ENCODE measurements around the gene MSRB1.

MSRB1 gene, protein sequence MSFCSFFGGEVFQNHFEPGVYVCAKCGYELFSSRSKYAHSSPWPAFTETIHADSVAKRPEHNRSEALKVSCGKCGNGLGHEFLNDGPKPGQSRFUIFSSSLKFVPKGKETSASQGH

GRCh38 chr16:1942810-1943726, at the start of gene MSRB1:
Gene MSRB1 (minus strand): TSS chr16:1943199. CDS start chr16:1943156, 43 bp downstream.
- peak; percentile 94 for DNase-seq

GRCh38 chr16:1991948-1992703, 49.1 kb upstream of the MSRB1 start:
- no peak for DNase-seq

- no peak for DNase-seq
Measured at GRCh38 chr16:1991588-1991947, 48.6 kb upstream of the MSRB1 start.

DNA sequence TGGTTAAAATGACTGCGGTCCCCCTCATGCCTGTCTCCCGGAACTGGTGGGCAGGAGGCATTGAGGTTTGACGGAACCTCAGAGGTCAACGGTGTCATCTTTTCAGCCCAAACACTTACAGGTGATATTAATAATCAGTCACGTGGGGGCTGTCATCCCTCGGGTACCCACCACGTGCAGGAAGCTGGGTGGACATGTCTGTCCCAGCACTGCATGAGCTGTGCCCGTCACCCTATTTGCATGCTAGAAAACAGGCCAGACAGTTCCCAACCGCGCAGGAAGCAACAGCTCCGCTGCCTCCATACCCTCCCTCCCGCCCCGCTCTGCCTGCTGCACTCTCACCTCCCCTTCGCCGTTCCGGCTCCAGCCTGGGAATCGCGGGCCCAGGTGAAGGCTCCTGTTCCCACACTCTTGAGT, 48.1 kb upstream of the MSRB1 start:
- no peak for DNase-seq

GRCh38 chr16:1990351-1991134, 47.5 kb upstream of the MSRB1 start:
- no peak for DNase-seq

DNA sequence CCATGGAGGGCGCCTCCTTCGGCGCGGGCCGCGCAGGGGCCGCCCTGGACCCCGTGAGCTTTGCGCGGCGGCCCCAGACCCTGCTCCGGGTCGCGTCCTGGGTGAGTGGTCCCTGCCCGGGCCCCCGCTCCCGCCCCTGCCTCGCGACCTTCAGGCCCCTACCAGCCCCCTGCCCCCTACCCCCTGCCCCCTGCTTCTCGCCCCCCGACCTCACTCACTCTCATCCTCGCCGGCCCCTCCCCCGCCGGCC, 47.0 kb upstream of the MSRB1 start:
- DNase-seq, result no peak

DNA sequence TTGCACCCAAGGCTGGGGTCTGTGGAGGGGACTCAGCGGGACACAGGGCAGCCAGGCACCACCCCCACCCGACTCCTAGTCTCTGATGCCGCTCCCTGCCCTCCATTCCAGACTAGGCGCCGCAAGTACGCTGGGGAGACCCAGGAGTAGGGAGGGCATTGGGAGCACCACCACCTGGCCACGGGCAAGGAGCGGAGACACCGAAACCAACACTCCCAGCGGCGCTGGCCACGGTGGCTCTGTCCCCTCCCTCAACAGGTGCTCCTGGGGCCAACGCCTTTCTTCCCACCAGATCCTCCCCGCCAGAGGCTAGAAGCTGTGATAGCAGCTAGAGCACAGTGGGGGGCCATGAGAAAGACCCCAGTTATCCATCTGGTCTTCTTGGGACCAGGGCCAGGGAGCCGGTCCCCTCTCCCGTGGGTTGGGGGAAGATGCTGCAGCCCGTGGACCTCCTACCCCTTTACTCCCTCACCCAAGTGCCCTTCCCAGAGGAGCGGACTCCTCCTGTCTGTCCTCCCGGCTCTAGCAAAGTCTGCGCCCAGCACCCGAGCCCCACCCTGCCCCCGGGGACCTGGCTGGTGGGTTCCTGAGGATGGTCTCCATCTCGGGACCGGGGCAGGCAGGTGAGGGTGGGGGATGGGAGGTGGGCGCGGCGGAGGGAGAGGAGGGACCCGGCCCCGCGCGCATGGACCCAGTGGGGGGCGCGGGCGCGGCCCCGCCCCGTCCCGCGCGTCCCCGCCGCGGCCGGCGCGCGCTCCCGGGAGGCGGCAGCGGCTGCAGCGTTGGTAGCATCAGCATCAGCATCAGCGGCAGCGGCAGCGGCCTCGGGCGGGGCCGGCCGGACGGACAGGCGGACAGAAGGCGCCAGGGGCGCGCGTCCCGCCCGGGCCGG, 46.5 kb upstream of the MSRB1 start, which contains the start of gene SYNGR3:
Gene SYNGR3, plus strand, starts transcription at position 762 of the 892 bp plus-strand sequence. CDS start 133 bp downstream, outside the sequence.
- DNase-seq, result no peak

- DNase-seq, result no peak
Measured at GRCh38 chr16:1987198-1987597, 44.2 kb upstream of the MSRB1 start.

- DNase-seq, result no peak
Measured at GRCh38 chr16:1985466-1986150, 42.6 kb upstream of the MSRB1 start.

- DNase-seq, result no peak
Measured at GRCh38 chr16:1984347-1985225, 41.6 kb upstream of the MSRB1 start.

DNA sequence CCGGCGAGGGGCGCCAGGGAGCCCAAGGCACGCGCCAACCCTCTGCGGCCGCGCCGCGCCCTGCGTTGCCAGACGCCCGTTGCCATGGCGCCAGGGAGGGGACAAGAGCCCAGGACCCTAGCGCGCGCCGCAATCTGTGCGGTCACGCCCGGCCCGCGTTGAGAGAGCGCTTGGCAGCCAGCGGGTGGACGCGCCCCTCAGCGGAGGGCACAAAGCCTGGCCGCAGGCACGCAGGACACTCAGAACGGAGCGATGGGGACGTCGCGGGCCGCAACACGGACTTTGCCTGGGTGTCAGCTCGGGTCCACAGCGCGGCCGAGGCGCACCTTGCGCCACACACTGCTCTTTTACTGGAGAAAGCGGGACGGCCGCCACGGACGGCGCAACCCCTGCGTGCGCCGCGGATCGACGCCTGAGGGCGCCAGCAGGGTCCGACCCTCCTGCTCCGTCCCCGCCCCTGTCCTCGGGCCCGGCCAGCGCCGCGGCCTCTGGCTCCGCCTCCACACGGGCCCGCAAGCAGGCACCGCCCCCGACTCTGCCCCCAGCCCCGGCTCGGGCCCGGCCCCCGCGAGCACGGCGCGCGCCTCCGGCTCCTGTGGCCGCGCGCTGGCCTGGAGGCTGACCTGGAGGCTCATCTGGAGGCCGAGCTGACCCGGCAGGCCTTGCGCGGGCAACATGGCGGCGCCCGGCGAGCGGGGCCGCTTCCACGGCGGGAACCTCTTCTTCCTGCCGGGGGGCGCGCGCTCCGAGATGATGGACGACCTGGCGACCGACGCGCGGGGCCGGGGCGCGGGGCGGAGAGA, 40.7 kb upstream of the MSRB1 start, which contains the start of gene GFER:
Gene GFER, plus strand, starts transcription at position 650 of the 803 bp plus-strand sequence. Its CDS starts 26 bp downstream, at position 676.
- peak; percentile 38 for DNase-seq

DNA sequence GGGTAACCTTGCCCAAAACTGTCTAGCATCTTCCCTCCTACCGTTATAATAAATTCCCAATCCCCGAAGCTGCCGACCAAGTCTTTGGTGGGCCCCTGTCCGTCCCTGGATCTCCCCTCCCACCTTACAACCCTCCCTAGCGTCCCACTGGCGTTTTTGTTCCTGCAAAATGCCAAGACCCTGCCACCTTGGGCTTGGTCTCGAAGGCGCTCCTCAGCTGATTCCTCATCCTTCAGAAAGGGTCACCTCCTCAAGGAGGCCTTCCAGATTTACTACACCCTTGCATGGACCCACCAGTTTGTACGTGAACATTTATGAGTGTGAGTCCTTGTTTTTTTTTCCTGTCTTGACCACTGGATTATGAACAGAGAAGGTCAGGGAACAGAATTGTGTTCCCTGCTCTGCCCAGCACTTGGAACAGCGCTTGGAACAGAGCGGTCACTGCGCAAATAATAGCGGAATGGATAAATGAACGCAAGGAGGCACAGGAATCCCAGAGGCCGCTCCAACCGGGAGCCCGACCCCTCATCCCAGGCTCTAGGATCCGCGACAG, 40.1 kb upstream of the MSRB1 start:
- DNase-seq, result no peak

DNA sequence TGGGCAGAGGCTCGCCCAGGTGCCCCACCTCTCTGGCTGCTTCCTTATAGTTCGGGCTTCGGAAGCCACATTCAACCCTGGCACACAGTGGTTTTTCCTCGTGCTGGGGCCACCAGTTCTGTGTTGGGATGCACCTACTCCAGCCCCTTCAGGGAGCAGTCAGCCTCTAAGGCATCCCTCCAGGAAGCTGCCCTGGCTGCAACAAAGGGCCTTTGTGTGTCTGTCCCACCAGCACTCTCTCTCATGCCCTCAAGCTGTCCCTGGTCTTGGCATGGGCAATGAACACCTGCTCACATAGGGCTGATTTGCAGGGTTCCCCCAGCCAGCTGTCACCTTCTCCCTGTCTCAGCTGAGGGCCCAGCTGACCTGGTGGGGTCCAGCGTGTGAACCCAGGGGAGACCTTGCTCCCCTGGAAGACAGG, 39.0 kb upstream of the MSRB1 start:
- DNase-seq, result no peak

DNA sequence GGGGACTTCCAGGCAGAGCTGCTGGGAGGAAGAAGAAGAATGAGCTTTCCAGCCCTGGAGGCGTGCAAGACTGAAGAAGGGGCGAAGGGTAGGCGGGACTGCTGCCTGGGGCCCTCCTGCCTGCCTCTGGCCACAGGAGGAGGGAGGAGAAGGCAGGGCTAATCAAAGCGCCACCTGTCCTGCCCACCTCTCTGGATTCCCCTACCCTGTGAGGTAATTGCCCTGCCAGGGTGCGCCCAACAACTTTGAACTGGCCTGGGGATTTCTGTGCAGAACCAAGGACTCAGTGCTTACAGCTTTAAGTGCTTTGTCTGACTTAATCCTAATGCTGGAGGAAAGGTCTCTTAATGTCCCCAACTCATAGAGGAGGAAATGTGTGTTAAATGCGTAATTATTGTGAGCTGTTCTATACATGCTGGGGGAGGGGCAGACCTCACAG, 38.4 kb upstream of the MSRB1 start, which contains the start of gene NOXO1:
Gene NOXO1, minus strand, starts transcription at position 72 of the 439 bp plus-strand sequence. CDS start 290 bp downstream, outside the sequence.
- no peak for DNase-seq

DNA sequence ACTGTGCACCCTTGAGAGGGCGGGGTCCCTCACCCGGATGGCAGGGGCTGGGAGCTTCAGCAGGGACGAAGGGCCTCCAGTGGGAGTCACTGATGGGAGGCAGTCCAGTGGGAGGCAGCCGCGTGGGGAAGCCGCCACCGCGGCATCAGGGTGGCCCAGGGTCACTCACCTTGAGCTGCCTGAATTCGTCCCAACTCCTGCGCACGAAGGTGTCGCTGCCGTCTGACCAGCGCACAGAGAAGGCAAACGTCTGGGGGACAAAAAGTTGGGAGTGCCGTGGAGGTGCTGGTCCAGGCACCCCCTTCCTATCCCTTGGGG, 37.7 kb upstream of the MSRB1 start:
- no peak for DNase-seq

GRCh38 chr16:1980030-1980769, 37.2 kb upstream of the MSRB1 start:
- no peak for DNase-seq

DNA sequence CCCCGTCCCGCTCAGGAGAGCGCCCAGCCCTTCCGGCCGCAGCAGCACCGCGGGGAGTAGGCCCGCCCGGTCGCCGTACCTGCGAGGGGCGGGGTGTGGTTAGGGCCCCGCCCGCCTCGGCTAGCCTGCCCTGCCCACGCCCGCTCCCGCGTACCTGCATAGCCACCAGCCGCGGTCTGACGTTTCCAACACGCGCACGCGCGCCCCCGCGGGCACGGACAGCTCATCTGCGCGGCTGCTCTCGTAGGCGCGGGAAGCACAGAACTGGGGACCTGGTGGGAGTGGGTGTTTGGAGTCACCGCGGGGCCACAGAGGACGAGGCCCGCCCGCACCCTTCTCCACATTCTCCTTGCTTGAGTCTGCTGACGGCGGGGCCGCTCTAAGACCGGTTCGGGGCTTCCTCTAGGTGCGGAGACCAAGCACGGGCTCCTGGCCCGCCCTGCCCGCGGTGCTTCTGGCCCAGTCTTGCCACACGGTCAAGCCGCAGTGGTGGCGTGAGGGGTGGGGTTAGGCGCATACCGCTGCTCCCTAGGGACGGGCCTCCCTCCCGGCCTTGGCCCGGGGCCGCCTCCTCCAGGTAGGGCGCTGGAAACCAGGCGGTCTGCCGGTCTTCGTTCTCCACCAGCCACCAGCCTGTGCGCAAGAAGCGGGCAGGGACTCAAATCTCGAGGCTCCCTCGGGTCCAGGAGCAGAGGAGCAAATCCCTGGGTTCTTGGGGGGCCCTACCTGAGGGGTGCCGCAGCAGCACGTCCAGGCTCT, 36.5 kb upstream of the MSRB1 start:
- DNase-seq, result no peak

Data from NCI-H1417 treated with DMSO at 0.1 percent for 48 hours (cell line).